HG02588 (cell line): Measurements from ENCODE around the gene DSCAM.

Experiments
- ATAC-seq: cut with Tn5 transposase; IDR thresholded peaks from one replicate; pipeline ENCODE4 v1.9.1; 2021; ENCODE audit warnings: mild to moderate bottlenecking, moderate library complexity; ENCODE audit not compliant: unreplicated experiment

Gene DSCAM

GRCh38 chr21:40153351-40153750 lies 693.6 kb downstream of the DSCAM start:
- ATAC-seq = no peak

GRCh38 chr21:40152476-40152875 lies 694.5 kb downstream of the DSCAM start:
- no peak for ATAC-seq

- ATAC-seq = no peak
These were observed 695.3 kb downstream of the DSCAM start for GRCh38 chr21:40151611-40152010.

- no peak for ATAC-seq
These were observed 700.6 kb downstream of the DSCAM start for GRCh38 chr21:40146216-40146837.

GRCh38 chr21:40143822-40144525 lies 703.0 kb downstream of the DSCAM start:
- no peak for ATAC-seq

- ATAC-seq = no peak
These were observed 705.3 kb downstream of the DSCAM start for GRCh38 chr21:40141621-40142020.

- ATAC-seq = no peak
These were observed 706.3 kb downstream of the DSCAM start for GRCh38 chr21:40140675-40141074.

- ATAC-seq = no peak
These were observed 707.3 kb downstream of the DSCAM start for GRCh38 chr21:40139636-40140035.

- ATAC-seq = no peak
These were observed 710.4 kb downstream of the DSCAM start for GRCh38 chr21:40136571-40136970.

- ATAC-seq = no peak
These were observed 712.0 kb downstream of the DSCAM start for GRCh38 chr21:40134731-40135492.

- no peak for ATAC-seq
These were observed 716.5 kb downstream of the DSCAM start for GRCh38 chr21:40130476-40130875.

GRCh38 chr21:40129809-40130208 lies 717.1 kb downstream of the DSCAM start:
- ATAC-seq = no peak

GRCh38 chr21:40128891-40129290 lies 718.1 kb downstream of the DSCAM start:
- no peak for ATAC-seq

GRCh38 chr21:40120940-40121575 lies 725.9 kb downstream of the DSCAM start:
- no peak for ATAC-seq

GRCh38 chr21:40118527-40118926 lies 728.4 kb downstream of the DSCAM start:
- ATAC-seq = no peak

- no peak for ATAC-seq
These were observed 729.7 kb downstream of the DSCAM start for GRCh38 chr21:40117236-40117635.

GRCh38 chr21:40115775-40116174 lies 731.2 kb downstream of the DSCAM start:
- ATAC-seq = no peak

- ATAC-seq = no peak
These were observed 744.3 kb downstream of the DSCAM start for GRCh38 chr21:40102682-40103081.

GRCh38 chr21:40099809-40100208 lies 747.1 kb downstream of the DSCAM start:
- no peak for ATAC-seq

- ATAC-seq = no peak
These were observed 751.5 kb downstream of the DSCAM start for GRCh38 chr21:40095477-40095876.

GRCh38 chr21:40080385-40080784 lies 766.6 kb downstream of the DSCAM start:
- ATAC-seq = no peak
